CD4-positive, alpha-beta T cell (primary cell): ENCODE results near the gene ZNF619. TPM values are rescaled to one million over a fixed set of nuclear protein-coding genes. Genes with fewer than 3 reads are reported as not detected.

Experiments
- ATAC-seq: fragments of 200-7000 bp; cut with Tn5 transposase; one replicate; pipeline ENCODE4 v1.10.0; 2022; ENCODE audit warnings: mild to moderate bottlenecking; ENCODE audit not compliant: poor library complexity
- CTCF ChIA-PET: fragments of 350-600 bp; sonication (Branson Sonifier 250); formaldehyde crosslinking; loops from one replicate; lab custom pipeline; 2021; ENCODE audit warnings: antibody characterized with exemption, inconsistent platforms; lab: Charles Lee
- POLR2A ChIA-PET: fragments of 350-600 bp; sonication (Branson Sonifier 250); formaldehyde crosslinking; loops from one replicate; lab custom pipeline; 2021; ENCODE audit warnings: antibody characterized with exemption, inconsistent platforms; lab: Charles Lee
- DNase-seq, 14 experiments: peaks; one replicate each; pipeline ENCODE4 v3.0.0-alpha.2; 2013 to 2020; ENCODE audit warnings: mixed read lengths in 2 of 14
- H3K27ac ChIP-seq, 2 donors: one replicate each; pipeline versions ENCODE4 v1.5.1 to v1.7.0; 2013; ENCODE audit warnings: low read length in 2 of 2, low read depth in 1 of 2, mild to moderate bottlenecking in 1 of 2
- H3K27me3 ChIP-seq, 2 experiments: 1 replicate in 1 of 2; 2 replicates in 1 of 2; pipeline versions ENCODE4 v1.6.1 to v1.7.0; 2013; ENCODE audit warnings: low read length in 2 of 2, control low read depth in 1 of 2, mild to moderate bottlenecking in 1 of 2, moderate library complexity in 1 of 2; ENCODE audit not compliant: insufficient read depth in 2 of 2, control insufficient read depth in 1 of 2
- H3K36me3 ChIP-seq: one replicate; pipeline ENCODE4 v1.6.1; 2013; ENCODE audit warnings: low read length, control low read depth; ENCODE audit not compliant: insufficient read depth
- H3K4me1 ChIP-seq: one replicate; pipeline ENCODE4 v1.6.1; 2013; ENCODE audit warnings: low read length, control low read depth; ENCODE audit not compliant: insufficient read depth
- H3K4me3 ChIP-seq: one replicate; pipeline ENCODE4 v1.5.1; 2013; ENCODE audit warnings: mild to moderate bottlenecking, low read length, moderate library complexity
- H3K9me3 ChIP-seq, 2 experiments: 1 replicate in 1 of 2; 2 replicates in 1 of 2; pipeline versions ENCODE4 v1.6.1 to v1.7.0; 2013; ENCODE audit warnings: low read length in 2 of 2, mild to moderate bottlenecking in 2 of 2, control low read depth in 1 of 2, moderate library complexity in 1 of 2; ENCODE audit not compliant: control insufficient read depth in 1 of 2, insufficient read depth in 1 of 2
- H3K27ac Mint-ChIP-seq: one replicate; pipeline ENCODE4 v1.8.0; 2020; ENCODE audit warnings: mixed read lengths
- H3K27me3 Mint-ChIP-seq: one replicate; pipeline ENCODE4 v1.8.0; 2021; ENCODE audit warnings: mixed read lengths
- H3K36me3 Mint-ChIP-seq: one replicate; pipeline ENCODE4 v1.8.0; 2021; ENCODE audit warnings: low read depth, mixed read lengths
- H3K4me1 Mint-ChIP-seq: one replicate; pipeline ENCODE4 v1.8.0; 2021; ENCODE audit warnings: low read depth, mixed read lengths
- H3K4me3 Mint-ChIP-seq: one replicate; pipeline ENCODE4 v1.8.0; 2020; ENCODE audit warnings: mild to moderate bottlenecking, mixed read lengths
- H3K9me3 Mint-ChIP-seq: one replicate; pipeline ENCODE4 v1.8.0; 2020; ENCODE audit warnings: mixed read lengths
- CTCF ChIP-seq: fragments of 200-600 bp; IDR thresholded peaks from one replicate; pipeline ENCODE4 v1.8.0; 2022; ENCODE audit warnings: antibody characterized with exemption, mild to moderate bottlenecking
- intact Hi-C, 2 experiments: fragments of 100-400 bp; cut with DNase I in 1 of 2; cut with micrococcal nuclease in 1 of 2; formaldehyde crosslinking; loops; one replicate each; pipeline versions ENCODE4 v1.15.1 to v1.9.0; 2023 to 2025; cut with DNase I, micrococcal nuclease
- total RNA-seq, 174 experiments: library from RNA in 2 of 174; stranded (reverse) in 2 of 174; gene quantifications; one replicate each; pipeline ENCODE4 v1.2.3 and lab custom pipeline; 2021 to 2026

ZNF619 gene
- total RNA-seq, 2 experiments from 2014 or later: 2.6 to 2.9 TPM

GRCh38 chr3:40452876-40453730 lies 23.8 kb upstream of the ZNF619 start:
- CTCF ChIA-PET: interaction anchor here (1.2 to 1.6 kb wide), 4 partner anchors 12 to 261 kb away, joined by 3 to 4 read pairs (median 4); no protein-coding TSS in a partner anchor
- no peaks in the 10 kb centered on the region for H3K9me3 ChIP-seq
- peak overlapping the region; percentile 84 for H3K4me3 ChIP-seq
- peaks cover 21% of the 10 kb centered on the region for H3K36me3 Mint-ChIP-seq
- no peaks in the 10 kb centered on the region for H3K27me3 Mint-ChIP-seq
- no peaks in the 10 kb centered on the region for H3K27me3 ChIP-seq
- intact Hi-C loops: loop anchor here (1.0 to 10.0 kb wide), 8 partner anchors 72 to 1512 kb away; partner anchors contain the start of genes EIF1B (in 2 of the 2), ULK4 (in 2 of the 2), ZNF621 (in 2 of the 2) and CTNNB1 (in 1 of the 2)
- H3K9me3 Mint-ChIP-seq: no peaks in the 10 kb centered on the region
- H3K27ac ChIP-seq: peak overlapping the region; percentile 88 to 97
- POLR2A ChIA-PET: interaction anchor here (0.6 to 3.3 kb wide), 13 partner anchors 11 to 1509 kb away, joined by 3 to 17 read pairs (median 4); partner anchors contain the start of genes CTNNB1, EIF1B, RPSA and ULK4
- peak overlapping the region; percentile 88 for H3K4me3 Mint-ChIP-seq
- H3K27ac Mint-ChIP-seq: peak overlapping the region; percentile 91
- H3K36me3 ChIP-seq: peaks cover 7% of the 10 kb centered on the region
- no peak for TF ChIP-seq CTCF
- ATAC-seq: peak; percentile 90
- peak; percentile 87 to 99 (median 94) for DNase-seq
- peaks cover 43% of the 10 kb centered on the region for H3K4me1 Mint-ChIP-seq
- H3K4me1 ChIP-seq: peaks cover 31% of the 10 kb centered on the region

DNA sequence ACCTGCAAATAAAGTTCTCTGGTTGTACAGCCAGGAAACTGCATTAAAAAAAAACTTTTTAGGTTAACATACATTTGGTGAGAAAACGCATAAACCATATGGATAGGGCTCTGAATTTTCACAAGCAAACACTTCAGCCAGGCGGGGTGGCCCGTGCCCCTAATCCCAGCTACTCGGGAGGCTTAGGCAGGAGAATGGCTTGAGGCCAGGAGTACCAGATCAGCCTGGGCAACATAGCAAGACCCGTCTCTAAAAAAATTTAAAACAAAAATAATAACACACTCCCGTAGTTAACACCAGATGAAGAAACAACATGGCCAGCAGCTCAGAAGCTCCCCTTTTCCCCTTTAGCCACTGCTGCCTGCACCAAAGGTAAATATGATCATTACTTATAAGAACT lies 23.0 kb upstream of the ZNF619 start:
- POLR2A ChIA-PET: interaction anchor here (0.8 to 3.3 kb wide), 9 partner anchors 10 to 1508 kb away, joined by 3 to 17 read pairs (median 5); partner anchors contain the start of genes CTNNB1, EIF1B, RPSA and ULK4
- Histone ChIP-seq H3K4me1 (peaks cover 40% of the 10 kb centered on the region), H3K27ac (no peak overlapping the region), H3K4me3 (no peak overlapping the region), H3K27me3 (no peaks in the 10 kb centered on the region), H3K9me3 (no peaks in the 10 kb centered on the region), H3K36me3 (peaks cover 15% of the 10 kb centered on the region)
- CTCF ChIA-PET: interaction anchor here (1.2 to 1.4 kb wide), 2 partner anchors 11 to 137 kb away, joined by 3 to 4 read pairs; no protein-coding TSS in a partner anchor
- ATAC-seq (no peak), DNase-seq (no peak)
- H3K27ac Mint-ChIP-seq: peak overlapping the region; percentile 91
- no peak for TF ChIP-seq CTCF
- no peaks in the 10 kb centered on the region for H3K9me3 Mint-ChIP-seq
- intact Hi-C loops: loop anchor here (1.0 to 10.0 kb wide), 8 partner anchors 71 to 1511 kb away; partner anchors contain the start of genes EIF1B (in 2 of the 2), ULK4 (in 2 of the 2), ZNF621 (in 2 of the 2) and CTNNB1 (in 1 of the 2)
- H3K4me1 Mint-ChIP-seq: peaks cover 51% of the 10 kb centered on the region
- H3K27me3 Mint-ChIP-seq: no peaks in the 10 kb centered on the region
- H3K4me3 Mint-ChIP-seq: peak overlapping the region; percentile 52
- H3K36me3 Mint-ChIP-seq: peaks cover 30% of the 10 kb centered on the region

DNA sequence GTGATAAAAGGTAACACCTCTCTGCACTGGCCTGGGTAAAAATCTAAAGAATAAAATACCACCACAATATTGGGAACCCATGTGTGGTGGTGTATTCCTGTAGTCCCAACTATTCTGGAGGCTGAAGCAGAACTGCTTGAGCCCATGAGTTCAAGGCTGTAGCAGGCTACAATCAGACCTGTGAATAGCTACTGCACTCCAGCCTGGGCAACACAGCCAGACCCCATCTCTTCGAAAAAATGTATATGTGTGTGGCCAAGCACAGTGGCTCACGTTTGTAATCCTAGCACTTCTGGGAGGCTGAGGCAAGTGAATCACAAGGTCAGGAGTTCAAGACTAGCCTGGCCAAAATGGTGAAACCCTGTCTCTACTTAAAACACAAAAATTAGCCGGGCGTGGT lies 21.6 kb upstream of the ZNF619 start:
- intact Hi-C loops: loop anchor here (5.0 to 10.0 kb wide), 3 partner anchors 1071 to 1509 kb away; partner anchors contain the start of genes SCN11A (in 1 of the 2), SLC25A38 (in 1 of the 2), ULK4 (in 1 of the 2) and WDR48 (in 1 of the 2)
- H3K4me1 Mint-ChIP-seq: peaks cover 55% of the 10 kb centered on the region
- peak overlapping the region; percentile 91 for H3K27ac Mint-ChIP-seq
- POLR2A ChIA-PET: no interaction called here
- CTCF ChIA-PET: no interaction called here
- H3K36me3 Mint-ChIP-seq: peaks cover 44% of the 10 kb centered on the region
- H3K27me3 ChIP-seq: no peaks in the 10 kb centered on the region
- H3K4me3 Mint-ChIP-seq: peak overlapping the region; percentile 90
- no peak overlapping the region for H3K4me3 ChIP-seq
- no peak for DNase-seq
- H3K36me3 ChIP-seq: peaks cover 26% of the 10 kb centered on the region
- TF ChIP-seq CTCF: no peak
- H3K27ac ChIP-seq: no peak overlapping the region
- H3K9me3 ChIP-seq: no peaks in the 10 kb centered on the region
- H3K4me1 ChIP-seq: peaks cover 44% of the 10 kb centered on the region
- no peaks in the 10 kb centered on the region for H3K9me3 Mint-ChIP-seq
- no peak for ATAC-seq
- H3K27me3 Mint-ChIP-seq: no peaks in the 10 kb centered on the region
